Ovary (tissue), 3 donors: Measurements from ENCODE around the gene IPPK.

ENCODE experiments used
- EP300 ChIP-seq: sonication (generic); formaldehyde crosslinking; IDR thresholded peaks from one replicate; pipeline ENCODE4 v1.6.1; 2017; ENCODE audit warnings: antibody characterized with exemption
- POLR2A ChIP-seq: fragments of 450-650 bp; IDR thresholded peaks from one replicate; pipeline ENCODE4 v1.6.1; 2017; ENCODE audit warnings: antibody characterized with exemption, mild to moderate bottlenecking, moderate library complexity
- TF ChIP-seq, protein P1 (sequence below), 3 donors: fragments of 450-650 bp in 2 of 3; fragments of 200-600 bp in 1 of 3; IDR thresholded peaks; one replicate each; pipeline versions ENCODE4 v1.5.1 to v1.8.0; 2016 to 2022; ENCODE audit warnings: antibody characterized with exemption in 3 of 3, mild to moderate bottlenecking in 1 of 3
- donor health status: DM: no; HTN: no; CAD: no.

DNA sequence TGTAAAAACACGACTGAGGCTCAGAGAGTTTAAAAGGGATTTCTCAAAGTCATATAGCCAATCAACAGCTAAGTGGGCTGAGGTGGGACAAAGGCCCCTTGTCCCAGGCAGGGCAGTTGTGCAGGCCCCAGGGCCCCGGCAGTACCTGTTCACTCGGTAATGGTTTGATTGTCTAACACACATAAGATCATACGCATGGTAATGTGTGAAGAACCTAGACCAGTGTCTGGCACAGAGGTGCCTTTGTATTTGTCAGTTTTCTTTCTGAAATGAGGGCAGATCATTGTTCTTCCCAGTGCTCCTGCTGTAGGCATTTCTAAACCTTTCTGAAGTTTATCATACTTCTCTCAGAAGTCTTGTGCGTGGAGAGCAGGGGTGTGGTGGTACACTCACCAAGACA is 66.8 kb downstream of the IPPK start:
- TF ChIP-seq, protein P1, sequence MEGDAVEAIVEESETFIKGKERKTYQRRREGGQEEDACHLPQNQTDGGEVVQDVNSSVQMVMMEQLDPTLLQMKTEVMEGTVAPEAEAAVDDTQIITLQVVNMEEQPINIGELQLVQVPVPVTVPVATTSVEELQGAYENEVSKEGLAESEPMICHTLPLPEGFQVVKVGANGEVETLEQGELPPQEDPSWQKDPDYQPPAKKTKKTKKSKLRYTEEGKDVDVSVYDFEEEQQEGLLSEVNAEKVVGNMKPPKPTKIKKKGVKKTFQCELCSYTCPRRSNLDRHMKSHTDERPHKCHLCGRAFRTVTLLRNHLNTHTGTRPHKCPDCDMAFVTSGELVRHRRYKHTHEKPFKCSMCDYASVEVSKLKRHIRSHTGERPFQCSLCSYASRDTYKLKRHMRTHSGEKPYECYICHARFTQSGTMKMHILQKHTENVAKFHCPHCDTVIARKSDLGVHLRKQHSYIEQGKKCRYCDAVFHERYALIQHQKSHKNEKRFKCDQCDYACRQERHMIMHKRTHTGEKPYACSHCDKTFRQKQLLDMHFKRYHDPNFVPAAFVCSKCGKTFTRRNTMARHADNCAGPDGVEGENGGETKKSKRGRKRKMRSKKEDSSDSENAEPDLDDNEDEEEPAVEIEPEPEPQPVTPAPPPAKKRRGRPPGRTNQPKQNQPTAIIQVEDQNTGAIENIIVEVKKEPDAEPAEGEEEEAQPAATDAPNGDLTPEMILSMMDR (IDR thresholded peaks at IDR 0.05), result no peak
- TF ChIP-seq POLR2A (no peak), EP300 (no peak)
